HL-60 (cell line): Measurements from ENCODE around the gene ABCA2.

ENCODE experiments used
- DNase-seq, 2 experiments: peaks; one replicate each; pipeline ENCODE4 v3.0.0-alpha.2; 2010 to 2020; ENCODE audit warnings: low read depth in 1 of 2, low spot score in 1 of 2
- H3K27ac ChIP-seq: fragments of 250-450 bp; sonication (Bioruptor Pico); replicated peaks from 2 replicates; pipeline ENCODE4 v1.5.1; 2020; ENCODE audit warnings: mild to moderate bottlenecking, moderate library complexity
- H3K27me3 ChIP-seq: fragments of 250-450 bp; sonication (Bioruptor Pico); 2 replicates; pipeline ENCODE4 v1.5.1; 2021; ENCODE audit warnings: mild to moderate bottlenecking, moderate library complexity; ENCODE audit not compliant: insufficient read depth, poor library complexity, severe bottlenecking
- H3K4me3 ChIP-seq: replicated peaks from 2 replicates; pipeline ENCODE4 v1.5.1; 2011; ENCODE audit warnings: mild to moderate bottlenecking, control low read depth, low read length; ENCODE audit not compliant: insufficient read depth
- GABPA ChIP-seq: IDR thresholded peaks from 2 replicates; pipeline ENCODE4 v1.6.1; 2012; ENCODE audit warnings: low read depth
- POLR2AphosphoS5 ChIP-seq: IDR thresholded peaks from 2 replicates; pipeline ENCODE4 v1.6.1; 2012; ENCODE audit warnings: low read depth
- REST ChIP-seq: IDR thresholded peaks from 2 replicates; pipeline ENCODE4 v1.6.1; 2012; ENCODE audit warnings: low read depth; ENCODE audit not compliant: insufficient replicate concordance
- SPI1 ChIP-seq: IDR thresholded peaks from 2 replicates; pipeline ENCODE4 v1.6.1; 2012; ENCODE audit warnings: low read depth, mild to moderate bottlenecking, borderline replicate concordance
- TF ChIP-seq, protein P1 (sequence below): IDR thresholded peaks from one replicate; pipeline ENCODE4 v1.5.1; 2011; ENCODE audit warnings: low read length, control low read depth, inconsistent platforms; ENCODE audit not compliant: insufficient read depth

The ABCA2 gene

DNA sequence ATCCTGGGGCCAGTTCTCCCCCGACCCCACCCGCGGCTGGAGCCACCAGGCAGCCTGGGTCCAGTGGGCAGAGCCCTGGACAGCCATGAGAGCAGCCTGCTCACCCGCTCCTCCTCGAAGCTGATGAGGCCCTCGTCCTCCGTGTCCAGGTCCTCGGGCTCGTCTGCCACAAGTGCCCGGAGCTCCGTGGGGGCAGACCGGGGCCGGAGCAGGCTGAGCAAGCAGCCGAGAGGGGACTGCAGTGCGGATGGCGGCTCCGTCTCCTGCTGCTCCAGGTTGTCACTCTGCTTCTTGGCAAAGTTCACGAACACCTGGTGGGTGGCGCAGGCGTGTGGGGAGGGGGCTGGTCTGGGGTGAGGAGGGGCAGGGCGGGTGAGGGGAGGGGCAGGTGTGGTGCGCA lies 19.7 kb downstream of the ABCA2 start:
- no peak for DNase-seq
- no peaks in the 10 kb centered on the region for H3K27me3 ChIP-seq
- TF ChIP-seq, protein P1, sequence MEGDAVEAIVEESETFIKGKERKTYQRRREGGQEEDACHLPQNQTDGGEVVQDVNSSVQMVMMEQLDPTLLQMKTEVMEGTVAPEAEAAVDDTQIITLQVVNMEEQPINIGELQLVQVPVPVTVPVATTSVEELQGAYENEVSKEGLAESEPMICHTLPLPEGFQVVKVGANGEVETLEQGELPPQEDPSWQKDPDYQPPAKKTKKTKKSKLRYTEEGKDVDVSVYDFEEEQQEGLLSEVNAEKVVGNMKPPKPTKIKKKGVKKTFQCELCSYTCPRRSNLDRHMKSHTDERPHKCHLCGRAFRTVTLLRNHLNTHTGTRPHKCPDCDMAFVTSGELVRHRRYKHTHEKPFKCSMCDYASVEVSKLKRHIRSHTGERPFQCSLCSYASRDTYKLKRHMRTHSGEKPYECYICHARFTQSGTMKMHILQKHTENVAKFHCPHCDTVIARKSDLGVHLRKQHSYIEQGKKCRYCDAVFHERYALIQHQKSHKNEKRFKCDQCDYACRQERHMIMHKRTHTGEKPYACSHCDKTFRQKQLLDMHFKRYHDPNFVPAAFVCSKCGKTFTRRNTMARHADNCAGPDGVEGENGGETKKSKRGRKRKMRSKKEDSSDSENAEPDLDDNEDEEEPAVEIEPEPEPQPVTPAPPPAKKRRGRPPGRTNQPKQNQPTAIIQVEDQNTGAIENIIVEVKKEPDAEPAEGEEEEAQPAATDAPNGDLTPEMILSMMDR = no peak
- TF ChIP-seq POLR2AphosphoS5 = no peak
- TF ChIP-seq REST = no peak
- TF ChIP-seq SPI1 = no peak
- TF ChIP-seq GABPA = no peak
- no peak overlapping the region for H3K27ac ChIP-seq
- H3K4me3 ChIP-seq = no peak overlapping the region

DNA sequence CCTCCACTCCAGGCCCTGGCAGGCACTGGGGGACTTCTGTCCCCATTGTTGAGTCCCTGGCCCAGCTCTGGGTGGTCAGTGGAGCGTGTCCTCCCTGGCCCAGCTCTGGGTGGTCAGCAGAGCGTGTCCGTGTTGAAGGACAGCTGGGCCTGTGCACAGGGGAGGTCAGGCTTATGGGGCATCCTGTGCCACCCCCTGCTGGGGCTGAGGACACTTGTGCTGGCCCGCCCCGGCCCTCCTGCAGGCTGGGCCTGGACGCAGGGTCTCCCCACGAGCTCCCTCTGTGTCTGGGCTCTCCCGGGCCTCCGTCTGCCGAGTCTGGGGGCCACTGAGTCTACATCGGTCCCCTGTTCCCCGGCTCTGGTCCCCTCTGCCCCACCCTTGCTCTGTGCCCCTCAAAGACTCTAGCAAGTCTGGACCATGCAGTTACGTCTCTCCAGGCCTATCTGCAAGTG lies 20.2 kb downstream of the ABCA2 start:
- Histone ChIP-seq H3K4me3 (no peak overlapping the region), H3K27ac (no peak overlapping the region)
- TF ChIP-seq REST = no peak
- TF ChIP-seq GABPA = no peak
- no peak for TF ChIP-seq POLR2AphosphoS5
- TF ChIP-seq, protein P1 = no peak
- no peak for TF ChIP-seq SPI1

GRCh38 chr9:137007108-137007815 lies 20.8 kb downstream of the ABCA2 start:
- DNase-seq = no peak
- TF ChIP-seq SPI1 = no peak
- TF ChIP-seq, protein P1 = no peak
- no peak for TF ChIP-seq POLR2AphosphoS5
- no peak for TF ChIP-seq GABPA
- no peak for TF ChIP-seq REST
- Histone ChIP-seq H3K27ac (no peak overlapping the region), H3K4me3 (no peak overlapping the region), H3K27me3 (no peaks in the 10 kb centered on the region)

More for the DNA sequence above, 20.2 kb downstream of the ABCA2 start:
- no peaks in the 10 kb centered on the region for H3K27me3 ChIP-seq
- no peak for DNase-seq
